ENCODE measurements around the gene ATXN7L1. TPM values are rescaled to one million over a fixed set of nuclear protein-coding genes. Genes with fewer than 3 reads are reported as not detected.

The ATXN7L1 gene
- total RNA-seq, 1 donor from 2014 or later, result 12.6 TPM

GRCh38 chr7:105650382-105650970 is 225.9 kb downstream of the ATXN7L1 start:
- no peak overlapping the region for H3K27ac Mint-ChIP-seq (ENCODE audit: unreplicated experiment)
- no peak for TF ChIP-seq CTCF (IDR thresholded peaks at IDR 0.05)
- H3K4me3 Mint-ChIP-seq (ENCODE audit: unreplicated experiment), result no peak overlapping the region
- DNase-seq (ENCODE audit: extremely low spot score, unreplicated experiment), result no peak
- H3K36me3 Mint-ChIP-seq (ENCODE audit: unreplicated experiment), result peaks cover 3% of the 10 kb centered on the region
- no peaks in the 10 kb centered on the region for H3K9me3 Mint-ChIP-seq (ENCODE audit: unreplicated experiment)
- H3K4me1 Mint-ChIP-seq (ENCODE audit: unreplicated experiment), result peaks cover 15% of the 10 kb centered on the region
- no peaks in the 10 kb centered on the region for H3K27me3 Mint-ChIP-seq (ENCODE audit: unreplicated experiment)

GRCh38 chr7:105649727-105650381 is 226.5 kb downstream of the ATXN7L1 start:
- peaks cover 3% of the 10 kb centered on the region for H3K36me3 Mint-ChIP-seq (ENCODE audit: unreplicated experiment)
- H3K27ac Mint-ChIP-seq (ENCODE audit: unreplicated experiment), result no peak overlapping the region
- no peaks in the 10 kb centered on the region for H3K27me3 Mint-ChIP-seq (ENCODE audit: unreplicated experiment)
- no peak for DNase-seq (ENCODE audit: extremely low spot score, unreplicated experiment)
- no peak overlapping the region for H3K4me3 Mint-ChIP-seq (ENCODE audit: unreplicated experiment)
- H3K9me3 Mint-ChIP-seq (ENCODE audit: unreplicated experiment), result no peaks in the 10 kb centered on the region
- H3K4me1 Mint-ChIP-seq (ENCODE audit: unreplicated experiment), result peaks cover 15% of the 10 kb centered on the region
- no peak for TF ChIP-seq CTCF (IDR thresholded peaks at IDR 0.05)

GRCh38 chr7:105648561-105649401 is 227.6 kb downstream of the ATXN7L1 start:
- no peak for TF ChIP-seq CTCF (IDR thresholded peaks at IDR 0.05)
- Mint-ChIP-seq H3K27ac (ENCODE audit: unreplicated experiment) (no peak overlapping the region), H3K4me3 (ENCODE audit: unreplicated experiment) (no peak overlapping the region), H3K9me3 (ENCODE audit: unreplicated experiment) (no peaks in the 10 kb centered on the region), H3K36me3 (ENCODE audit: unreplicated experiment) (peaks cover 3% of the 10 kb centered on the region), H3K4me1 (ENCODE audit: unreplicated experiment) (peaks cover 15% of the 10 kb centered on the region), H3K27me3 (ENCODE audit: unreplicated experiment) (no peaks in the 10 kb centered on the region)
- no peak for DNase-seq (ENCODE audit: extremely low spot score, unreplicated experiment)

GRCh38 chr7:105647591-105647990 is 228.8 kb downstream of the ATXN7L1 start:
- DNase-seq (ENCODE audit: extremely low spot score, unreplicated experiment), result no peak
- Mint-ChIP-seq H3K27ac (ENCODE audit: unreplicated experiment) (no peak overlapping the region), H3K9me3 (ENCODE audit: unreplicated experiment) (no peaks in the 10 kb centered on the region), H3K27me3 (ENCODE audit: unreplicated experiment) (no peaks in the 10 kb centered on the region), H3K4me3 (ENCODE audit: unreplicated experiment) (no peak overlapping the region), H3K4me1 (ENCODE audit: unreplicated experiment) (peaks cover 15% of the 10 kb centered on the region), H3K36me3 (ENCODE audit: unreplicated experiment) (peaks cover 8% of the 10 kb centered on the region)
- TF ChIP-seq CTCF (IDR thresholded peaks at IDR 0.05), result no peak

- Mint-ChIP-seq H3K9me3 (ENCODE audit: unreplicated experiment) (no peaks in the 10 kb centered on the region), H3K4me3 (ENCODE audit: unreplicated experiment) (no peak overlapping the region), H3K4me1 (ENCODE audit: unreplicated experiment) (peaks cover 15% of the 10 kb centered on the region), H3K36me3 (ENCODE audit: unreplicated experiment) (peaks cover 14% of the 10 kb centered on the region), H3K27me3 (ENCODE audit: unreplicated experiment) (no peaks in the 10 kb centered on the region), H3K27ac (ENCODE audit: unreplicated experiment) (no peak overlapping the region)
- TF ChIP-seq CTCF (IDR thresholded peaks at IDR 0.05), result no peak
- DNase-seq (ENCODE audit: extremely low spot score, unreplicated experiment), result no peak
Observed at GRCh38 chr7:105644937-105645336, 231.5 kb downstream of the ATXN7L1 start.
